ENCODE measurements around the gene MSI1. TPM values are rescaled to one million over a fixed set of nuclear protein-coding genes. Genes with fewer than 3 reads are reported as not detected.
A peak's percentile ranks its signal among the peaks of the same experiment; 100 is the strongest.

MSI1 gene
- total and polyA plus RNA-seq, 10 of the 15 experiments (the other 5 are each of a cell fraction or from before 2014, with no cell fraction given), result 0.04 TPM; not detected in 9

GRCh38 chr12:120317224-120318105, 51.5 kb downstream of the MSI1 start (continued):
- TF ChIP-seq FOXK2 (IDR thresholded peaks at IDR 0.05), result peak; percentile 97
- peak; percentile 56 for TF ChIP-seq NRF1 (conservative IDR thresholded peaks at IDR 0.05; ENCODE audit: low read depth, low read length)
- TF ChIP-seq BCL11A (IDR thresholded peaks at IDR 0.05; ENCODE audit: low read depth, low read length), result no peak
- TF ChIP-seq ZNF217 (IDR thresholded peaks at IDR 0.05), result no peak
- no peak for TF ChIP-seq RAD21 (IDR thresholded peaks at IDR 0.05; ENCODE audit: insufficient read depth, low read depth, low read length)
- peak; percentile 100 for TF ChIP-seq RAD51 (IDR thresholded peaks at IDR 0.05)
- peak; percentile 64; the same call in 1 of the 2 replicates for TF ChIP-seq IRF3 (IDR thresholded peaks at IDR 0.05)
- TF ChIP-seq HSF1 (IDR thresholded peaks at IDR 0.05; ENCODE audit: low read depth, low read length), result no peak
- peak; percentile 72 for TF ChIP-seq SMARCA5 (IDR thresholded peaks at IDR 0.05)
- peak; percentile 54 for TF ChIP-seq FOS (IDR thresholded peaks at IDR 0.05; ENCODE audit: borderline replicate concordance, extremely low read depth, insufficient read length)
- TF ChIP-seq ZNF384 (IDR thresholded peaks at IDR 0.05; ENCODE audit: borderline replicate concordance, low read depth, low read length), result no peak
- TF ChIP-seq MTA2 (IDR thresholded peaks at IDR 0.05; ENCODE audit: low read depth), result no peak
- TF ChIP-seq ZBED1 (IDR thresholded peaks at IDR 0.05; ENCODE audit: borderline replicate concordance), result no peak
- peak; percentile 16; the same call in 1 of the 2 replicates for TF ChIP-seq ZBTB40 (IDR thresholded peaks at IDR 0.05; ENCODE audit: borderline replicate concordance)
- TF ChIP-seq BMI1 (IDR thresholded peaks at IDR 0.05; ENCODE audit: borderline replicate concordance), result no peak
- no peak for TF ChIP-seq CBX3 (IDR thresholded peaks at IDR 0.05; ENCODE audit: borderline replicate concordance, low read depth)
- no peak for TF ChIP-seq PML (IDR thresholded peaks at IDR 0.05; ENCODE audit: low read length)
- TF ChIP-seq ATF7 (IDR thresholded peaks at IDR 0.05; ENCODE audit: low read depth), result peak; percentile 99
- TF ChIP-seq PAX5 (IDR thresholded peaks at IDR 0.05; ENCODE audit: borderline replicate concordance, low read depth, low read length), result peak; percentile 82; the same call in 1 of the 2 replicates
- TF ChIP-seq TCF12 (IDR thresholded peaks at IDR 0.05; ENCODE audit: low read depth, low read length), result no peak
- no peak for TF ChIP-seq NFXL1 (IDR thresholded peaks at IDR 0.05; ENCODE audit: borderline replicate concordance)

All from GM12878 (cell line).